Transverse colon (tissue), 3 donors: Measurements from ENCODE around the gene TENT4B.

Source experiments
- EP300 ChIP-seq: sonication (generic); formaldehyde crosslinking; IDR thresholded peaks from one replicate; pipeline ENCODE4 v1.6.1; 2017; ENCODE audit warnings: antibody characterized with exemption, low read depth
- POLR2A ChIP-seq: fragments of 450-650 bp; IDR thresholded peaks from one replicate; pipeline ENCODE4 v1.6.1; 2016; ENCODE audit warnings: antibody characterized with exemption, mild to moderate bottlenecking, moderate library complexity
- TF ChIP-seq, protein P1 (sequence below), 5 experiments: fragments of 200-600 bp in 3 of 5; fragments of 450-650 bp in 2 of 5; sonication (generic) in 3 of 5; IDR thresholded peaks; 1 replicate in 2 of 5; 2 replicates in 3 of 5; pipeline ENCODE4 v1.5.1; 2016 to 2017; ENCODE audit warnings: antibody characterized with exemption in 5 of 5, inconsistent platforms in 3 of 5, mild to moderate bottlenecking in 2 of 5, moderate library complexity in 1 of 5

DNA sequence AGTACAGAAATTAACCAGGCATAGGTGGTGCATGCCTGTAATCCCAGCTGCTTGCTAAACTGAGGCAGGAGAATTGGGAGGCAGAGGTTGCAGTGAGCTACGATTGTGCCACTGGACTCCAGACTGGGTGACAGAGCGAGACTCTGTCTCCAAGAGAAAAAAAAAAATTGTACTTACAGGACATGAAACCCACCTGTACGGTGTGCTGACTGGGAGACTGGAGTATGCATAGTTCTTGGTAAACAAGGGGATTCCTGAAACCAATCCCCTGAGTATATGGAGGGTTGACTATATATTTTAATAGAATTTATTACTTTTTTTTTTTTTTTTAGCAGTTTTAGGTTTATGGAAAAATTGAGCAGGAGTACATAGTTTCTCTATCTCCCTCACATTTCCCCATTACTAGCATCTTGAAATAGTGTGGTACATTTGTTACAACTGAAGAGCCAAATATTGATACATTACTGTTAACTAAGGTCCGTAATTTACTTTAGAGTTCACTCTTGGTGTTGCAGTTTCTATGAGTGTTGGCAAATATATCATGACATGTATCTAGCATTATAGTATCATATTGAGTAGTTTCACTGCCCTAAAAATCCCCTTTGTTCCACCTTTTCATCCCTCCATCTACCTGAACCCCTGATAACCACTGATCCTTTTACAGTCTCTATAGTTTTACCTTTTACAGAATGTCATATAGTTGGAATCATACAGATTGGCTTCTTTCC lies 19.3 kb downstream of the TENT4B start:
- TF ChIP-seq, protein P1, sequence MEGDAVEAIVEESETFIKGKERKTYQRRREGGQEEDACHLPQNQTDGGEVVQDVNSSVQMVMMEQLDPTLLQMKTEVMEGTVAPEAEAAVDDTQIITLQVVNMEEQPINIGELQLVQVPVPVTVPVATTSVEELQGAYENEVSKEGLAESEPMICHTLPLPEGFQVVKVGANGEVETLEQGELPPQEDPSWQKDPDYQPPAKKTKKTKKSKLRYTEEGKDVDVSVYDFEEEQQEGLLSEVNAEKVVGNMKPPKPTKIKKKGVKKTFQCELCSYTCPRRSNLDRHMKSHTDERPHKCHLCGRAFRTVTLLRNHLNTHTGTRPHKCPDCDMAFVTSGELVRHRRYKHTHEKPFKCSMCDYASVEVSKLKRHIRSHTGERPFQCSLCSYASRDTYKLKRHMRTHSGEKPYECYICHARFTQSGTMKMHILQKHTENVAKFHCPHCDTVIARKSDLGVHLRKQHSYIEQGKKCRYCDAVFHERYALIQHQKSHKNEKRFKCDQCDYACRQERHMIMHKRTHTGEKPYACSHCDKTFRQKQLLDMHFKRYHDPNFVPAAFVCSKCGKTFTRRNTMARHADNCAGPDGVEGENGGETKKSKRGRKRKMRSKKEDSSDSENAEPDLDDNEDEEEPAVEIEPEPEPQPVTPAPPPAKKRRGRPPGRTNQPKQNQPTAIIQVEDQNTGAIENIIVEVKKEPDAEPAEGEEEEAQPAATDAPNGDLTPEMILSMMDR (IDR thresholded peaks at IDR 0.05) = no peak
- TF ChIP-seq POLR2A (no peak), EP300 (no peak)
